ENCODE data around the gene CFAP157. TPM values are rescaled to one million over a fixed set of nuclear protein-coding genes. Genes with fewer than 3 reads are reported as not detected.
"Not testable (repeated sequence)": the region's sequence is repeated elsewhere in the genome, so short reads cannot be mapped to it uniquely, and the experiment has no call there.

Gene CFAP157
- total RNA-seq, 1 donor from 2014 or later = not detected

GRCh38 chr9:127742435-127743088 is 35.8 kb downstream of the CFAP157 start:
- H3K27ac Mint-ChIP-seq = no peak overlapping the region
- intact Hi-C loops (cut with micrococcal nuclease) = no loop called here

DNA sequence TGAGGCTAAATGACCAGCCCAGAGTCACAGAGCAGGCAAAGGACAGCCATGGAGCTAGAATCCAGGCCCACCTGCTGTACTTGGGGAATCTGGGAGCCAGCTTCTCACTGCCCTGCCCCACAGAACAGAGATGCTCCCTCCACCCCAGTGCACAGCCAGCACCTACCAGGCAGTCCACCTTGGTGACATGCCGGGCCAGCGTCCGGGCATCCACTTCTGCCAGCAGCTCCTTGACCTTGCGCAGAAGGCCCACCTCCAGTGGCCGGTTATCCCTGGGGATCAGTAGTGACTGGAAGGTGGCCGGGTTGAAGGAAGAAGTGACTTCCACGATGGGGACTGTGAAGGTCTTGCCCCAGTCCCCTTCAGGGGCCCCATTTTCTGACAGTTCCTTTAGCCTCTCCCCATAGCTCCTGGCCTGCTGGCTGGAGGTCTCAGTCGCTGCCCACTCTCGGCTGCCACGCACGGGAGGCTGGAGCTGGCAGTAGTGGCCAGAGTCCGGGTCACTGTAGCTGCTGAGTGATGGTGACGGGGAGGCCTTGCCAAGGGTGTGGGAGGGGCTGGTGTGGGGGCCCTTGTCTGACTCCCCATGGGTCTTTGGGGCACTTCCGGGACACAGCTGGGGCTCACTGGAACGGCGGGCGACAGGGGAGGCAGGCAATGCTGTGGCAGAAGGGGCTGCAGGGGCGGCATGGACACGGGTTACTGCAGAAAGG is 37.8 kb downstream of the CFAP157 start:
- H3K4me1 Mint-ChIP-seq = peaks cover 4% of the 10 kb centered on the region
- no peak overlapping the region for H3K4me3 Mint-ChIP-seq
- intact Hi-C loops (cut with micrococcal nuclease) = no loop called here
- DNase-seq = no peak
- no peaks in the 10 kb centered on the region for H3K9me3 Mint-ChIP-seq
- peaks cover 42% of the 10 kb centered on the region for H3K36me3 Mint-ChIP-seq (ENCODE audit: low read depth)
- H3K27me3 Mint-ChIP-seq = no peaks in the 10 kb centered on the region
- no peak overlapping the region for H3K27ac Mint-ChIP-seq

More at GRCh38 chr9:127742435-127743088, 35.8 kb downstream of the CFAP157 start:
- Mint-ChIP-seq H3K36me3 (ENCODE audit: low read depth) (peaks cover 40% of the 10 kb centered on the region), H3K9me3 (no peaks in the 10 kb centered on the region), H3K4me1 (peaks cover 4% of the 10 kb centered on the region), H3K4me3 (no peak overlapping the region), H3K27me3 (no peaks in the 10 kb centered on the region)
- no peak for DNase-seq

DNA sequence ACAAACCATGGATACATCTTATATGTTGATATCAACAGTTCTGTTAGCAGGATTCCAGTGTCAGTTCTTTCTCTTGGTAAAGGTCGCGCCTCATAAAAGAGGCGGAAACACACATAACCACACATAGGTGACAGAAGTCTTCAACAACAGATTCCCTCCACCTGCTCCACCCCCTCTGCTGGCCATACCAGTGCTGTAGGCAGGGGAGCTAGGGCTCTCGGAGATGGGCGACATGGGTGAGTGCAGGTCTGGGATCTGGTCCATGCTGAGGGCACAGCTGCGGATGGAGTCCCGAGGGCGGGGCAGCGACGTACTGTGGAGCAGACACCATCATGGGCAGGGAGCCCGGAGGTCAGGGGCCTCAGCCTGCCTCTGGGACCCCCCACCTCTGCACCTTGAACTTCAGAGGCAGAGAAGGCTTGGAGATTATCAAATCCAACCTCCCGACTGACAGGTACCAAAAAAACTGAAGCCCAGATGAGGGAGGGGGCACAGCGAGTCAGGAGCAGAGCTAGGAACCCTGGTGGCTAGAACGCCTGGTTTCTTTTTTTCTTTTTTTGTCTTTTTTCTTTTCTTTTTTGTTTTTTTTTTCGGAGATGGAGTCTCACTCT is 40.3 kb downstream of the CFAP157 start:
- H3K4me3 Mint-ChIP-seq = no peak overlapping the region
- peak overlapping the region; percentile 5 for H3K27ac Mint-ChIP-seq
- peaks cover 50% of the 10 kb centered on the region for H3K36me3 Mint-ChIP-seq (ENCODE audit: low read depth)
- no peaks in the 10 kb centered on the region for H3K9me3 Mint-ChIP-seq
- H3K27me3 Mint-ChIP-seq = no peaks in the 10 kb centered on the region
- H3K4me1 Mint-ChIP-seq = peaks cover 4% of the 10 kb centered on the region
- intact Hi-C loops (cut with micrococcal nuclease) = no loop called here
- peak; percentile 68 for DNase-seq

- Mint-ChIP-seq H3K27ac (no peak overlapping the region), H3K9me3 (no peaks in the 10 kb centered on the region), H3K4me1 (peaks cover 6% of the 10 kb centered on the region), H3K36me3 (ENCODE audit: low read depth) (peaks cover 49% of the 10 kb centered on the region), H3K4me3 (no peak overlapping the region), H3K27me3 (no peaks in the 10 kb centered on the region)
- intact Hi-C loops (cut with micrococcal nuclease) = no loop called here
- DNase-seq = no peak
These were observed 42.5 kb downstream of the CFAP157 start for GRCh38 chr9:127749090-127749787.

DNA sequence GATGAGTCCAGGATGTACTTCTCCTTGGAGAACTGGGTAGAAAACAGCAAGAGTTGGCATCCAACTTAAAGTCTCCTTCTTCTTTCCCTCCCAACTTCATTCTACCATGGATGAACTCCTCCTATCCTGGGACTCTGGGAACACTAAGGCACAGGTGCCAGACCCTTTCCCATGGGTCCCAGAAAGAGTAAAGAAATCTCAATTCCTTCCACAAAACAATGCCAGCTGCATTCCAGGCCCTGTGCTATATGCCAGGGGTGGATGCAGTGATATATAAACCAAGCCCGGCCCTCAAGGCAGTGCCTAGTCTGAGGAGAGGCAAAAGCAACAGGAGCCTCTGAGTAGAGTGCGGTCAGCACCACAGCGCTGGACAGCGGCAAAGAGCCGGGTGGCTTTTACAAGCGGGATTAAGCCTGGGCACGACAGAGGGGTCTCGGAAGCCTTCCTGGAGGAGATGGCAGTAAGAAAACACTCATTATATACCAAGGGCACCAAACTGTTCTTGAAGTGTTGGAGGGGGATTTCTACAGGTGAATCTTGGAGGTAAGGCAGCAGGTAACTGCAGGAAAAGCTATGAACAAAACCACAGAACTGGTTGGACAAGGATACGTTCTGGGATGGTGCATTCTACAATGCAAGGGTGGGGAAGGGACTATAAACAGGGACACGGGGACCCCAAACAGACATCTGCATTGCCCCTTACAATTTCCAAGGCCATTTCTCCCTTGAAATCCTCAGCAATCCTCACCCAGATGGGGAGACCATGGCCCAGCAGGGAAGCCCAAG is 44.7 kb downstream of the CFAP157 start:
- Mint-ChIP-seq H3K27ac (no peak overlapping the region), H3K4me1 (peaks cover 6% of the 10 kb centered on the region), H3K36me3 (ENCODE audit: low read depth) (peaks cover 42% of the 10 kb centered on the region), H3K27me3 (no peaks in the 10 kb centered on the region), H3K4me3 (no peak overlapping the region), H3K9me3 (no peaks in the 10 kb centered on the region)
- intact Hi-C loops (cut with micrococcal nuclease) = no loop called here
- no peak for DNase-seq

DNA sequence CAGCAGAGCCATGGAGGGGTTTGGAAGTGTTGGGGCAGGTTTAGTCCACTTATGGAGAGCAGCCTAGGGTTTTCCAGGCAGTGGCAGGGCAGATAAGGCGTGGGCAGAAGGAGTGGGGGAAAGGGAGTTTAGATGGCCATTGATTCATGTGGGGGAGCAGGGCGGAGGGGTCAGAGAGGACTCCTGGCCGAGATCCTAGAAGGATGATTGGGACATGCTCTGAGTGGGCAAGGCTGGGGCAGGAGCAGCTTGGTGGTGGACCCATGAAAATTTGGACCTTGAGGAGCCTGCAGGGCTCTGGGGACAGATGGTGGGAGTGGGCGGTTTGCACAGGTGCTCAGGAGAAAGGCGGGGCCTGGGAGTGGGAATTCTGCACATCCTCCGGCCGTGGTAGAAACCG is 46.4 kb downstream of the CFAP157 start:
- DNase-seq = no peak
- Mint-ChIP-seq H3K4me3 (no peak overlapping the region), H3K27ac (no peak overlapping the region), H3K9me3 (no peaks in the 10 kb centered on the region), H3K27me3 (no peaks in the 10 kb centered on the region), H3K4me1 (peaks cover 2% of the 10 kb centered on the region), H3K36me3 (ENCODE audit: low read depth) (peaks cover 29% of the 10 kb centered on the region)
- intact Hi-C loops (cut with micrococcal nuclease) = no loop called here

DNA sequence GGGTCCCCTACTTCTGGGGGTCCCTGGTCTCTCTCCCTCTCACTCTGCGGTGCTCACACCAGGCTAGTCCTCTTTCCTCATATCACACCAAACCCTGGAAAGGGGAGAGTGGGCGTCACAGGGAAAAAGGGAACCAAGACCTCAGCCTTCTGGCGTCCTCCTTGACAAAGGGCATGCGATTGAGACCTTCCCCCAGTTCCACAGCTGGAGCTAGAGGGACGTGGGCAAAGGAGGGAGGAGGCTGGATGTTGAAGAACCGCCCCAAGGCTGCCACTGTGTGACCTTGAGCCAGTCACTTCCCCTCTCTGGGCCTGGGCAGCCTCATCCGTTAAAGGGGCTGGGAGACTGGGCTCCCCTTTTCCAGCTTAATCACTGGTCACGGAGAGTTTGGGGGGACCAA is 46.8 kb downstream of the CFAP157 start:
- Mint-ChIP-seq H3K4me3 (no peak overlapping the region), H3K36me3 (ENCODE audit: low read depth) (peaks cover 29% of the 10 kb centered on the region), H3K27me3 (no peaks in the 10 kb centered on the region), H3K4me1 (peaks cover 4% of the 10 kb centered on the region), H3K27ac (no peak overlapping the region), H3K9me3 (no peaks in the 10 kb centered on the region)
- intact Hi-C loops (cut with micrococcal nuclease) = no loop called here
- no peak for DNase-seq

- Mint-ChIP-seq H3K4me3 (no peak overlapping the region), H3K9me3 (no peaks in the 10 kb centered on the region), H3K4me1 (peaks cover 7% of the 10 kb centered on the region), H3K36me3 (ENCODE audit: low read depth) (peaks cover 29% of the 10 kb centered on the region), H3K27ac (no peak overlapping the region), H3K27me3 (no peaks in the 10 kb centered on the region)
- intact Hi-C loops (cut with micrococcal nuclease) = no loop called here
- no peak for DNase-seq
These were observed 47.6 kb downstream of the CFAP157 start for GRCh38 chr9:127754099-127755060.

GRCh38 chr9:127755061-127756060 is 48.6 kb downstream of the CFAP157 start:
- Mint-ChIP-seq H3K9me3 (no peaks in the 10 kb centered on the region), H3K36me3 (ENCODE audit: low read depth) (peaks cover 26% of the 10 kb centered on the region), H3K4me3 (no peak overlapping the region), H3K4me1 (peaks cover 7% of the 10 kb centered on the region), H3K27me3 (no peaks in the 10 kb centered on the region), H3K27ac (no peak overlapping the region)
- no peak for DNase-seq
- intact Hi-C loops (cut with micrococcal nuclease) = no loop called here

- no peak for DNase-seq
- Mint-ChIP-seq H3K36me3 (ENCODE audit: low read depth) (peaks cover 24% of the 10 kb centered on the region), H3K27ac (no peak overlapping the region), H3K4me1 (peaks cover 7% of the 10 kb centered on the region), H3K27me3 (no peaks in the 10 kb centered on the region), H3K9me3 (no peaks in the 10 kb centered on the region), H3K4me3 (no peak overlapping the region)
- intact Hi-C loops (cut with micrococcal nuclease) = no loop called here
These were observed 49.4 kb downstream of the CFAP157 start for GRCh38 chr9:127756233-127756632.

DNA sequence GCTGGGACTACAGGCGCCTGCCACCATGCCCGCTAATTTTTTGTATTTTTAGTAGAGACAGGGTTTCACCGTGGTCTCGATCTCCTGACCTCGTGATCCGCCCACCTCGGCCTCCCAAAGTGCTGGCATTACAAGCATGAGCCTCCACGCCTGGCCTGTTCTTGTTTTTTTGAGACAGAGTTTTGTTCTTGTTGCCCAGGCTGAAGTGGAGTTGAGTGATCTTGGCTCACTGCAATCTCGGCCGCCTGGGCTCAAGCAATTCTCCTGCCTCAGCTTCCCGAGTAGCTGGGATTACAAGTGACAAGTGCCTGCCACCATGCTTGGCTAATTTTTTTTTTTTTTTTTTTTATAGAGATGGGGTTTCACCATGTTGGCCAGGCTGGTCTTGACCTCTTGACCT is 50.0 kb downstream of the CFAP157 start:
- H3K27ac Mint-ChIP-seq; H3K9me3 Mint-ChIP-seq; H3K27me3 Mint-ChIP-seq; DNase-seq; intact Hi-C loops (cut with micrococcal nuclease); H3K4me3 Mint-ChIP-seq; H3K4me1 Mint-ChIP-seq: not testable (repeated sequence)
- H3K36me3 Mint-ChIP-seq (ENCODE audit: low read depth) = peaks cover 20% of the 10 kb centered on the region

DNA sequence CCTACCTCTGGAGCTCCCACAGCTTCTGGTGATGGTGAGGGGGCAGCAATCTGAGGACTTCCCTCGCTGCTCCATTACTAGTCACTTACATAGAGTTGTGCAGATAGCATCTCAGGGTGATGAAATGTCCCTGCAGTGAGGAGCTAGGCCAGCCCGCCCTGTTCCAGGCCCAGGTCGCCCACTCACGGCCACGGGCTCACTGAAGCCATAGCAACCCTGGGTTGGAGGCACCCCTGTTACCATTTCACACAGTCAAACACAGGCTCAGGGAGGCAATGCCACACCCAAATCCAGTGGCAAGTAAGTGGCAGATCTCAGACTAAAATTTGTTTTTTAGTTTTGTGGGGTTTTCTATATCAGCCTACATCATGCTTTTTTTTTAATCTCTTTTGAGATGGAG is 52.1 kb downstream of the CFAP157 start:
- intact Hi-C loops (cut with micrococcal nuclease) = no loop called here
- Mint-ChIP-seq H3K36me3 (ENCODE audit: low read depth) (peaks cover 27% of the 10 kb centered on the region), H3K27ac (peak overlapping the region; percentile 71)

More for the DNA sequence above, 52.1 kb downstream of the CFAP157 start:
- Mint-ChIP-seq H3K4me3 (no peak overlapping the region), H3K9me3 (no peaks in the 10 kb centered on the region), H3K27me3 (no peaks in the 10 kb centered on the region), H3K4me1 (peaks cover 15% of the 10 kb centered on the region)
- no peak for DNase-seq
